NB4 (cell line): ENCODE measurements around the gene CCT3.
A peak's percentile ranks its signal among the peaks of the same experiment; 100 is the strongest.

ENCODE experiments used
- DNase-seq: peaks from one replicate; pipeline ENCODE4 v3.0.0; 2010; ENCODE audit warnings: low read depth
- H3K4me3 ChIP-seq: one replicate; pipeline ENCODE4 v1.5.1; 2011; ENCODE audit warnings: mild to moderate bottlenecking, low read depth, low read length, moderate library complexity
- CTCF ChIP-seq: IDR thresholded peaks from one replicate; pipeline ENCODE4 v1.5.1; 2012; ENCODE audit warnings: low read depth, low read length
- MAX ChIP-seq: IDR thresholded peaks from 2 replicates; pipeline ENCODE4 v1.6.1; 2011; ENCODE audit warnings: low read depth, low read length
- MYC ChIP-seq: IDR thresholded peaks from 2 replicates; pipeline ENCODE4 v1.6.1; 2011; ENCODE audit warnings: low read depth, low read length
- POLR2A ChIP-seq: IDR thresholded peaks from 2 replicates; pipeline ENCODE4 v1.6.1; 2011; ENCODE audit warnings: mild to moderate bottlenecking; ENCODE audit not compliant: insufficient read length; ENCODE audit errors: extremely low read depth

CCT3 gene

DNA sequence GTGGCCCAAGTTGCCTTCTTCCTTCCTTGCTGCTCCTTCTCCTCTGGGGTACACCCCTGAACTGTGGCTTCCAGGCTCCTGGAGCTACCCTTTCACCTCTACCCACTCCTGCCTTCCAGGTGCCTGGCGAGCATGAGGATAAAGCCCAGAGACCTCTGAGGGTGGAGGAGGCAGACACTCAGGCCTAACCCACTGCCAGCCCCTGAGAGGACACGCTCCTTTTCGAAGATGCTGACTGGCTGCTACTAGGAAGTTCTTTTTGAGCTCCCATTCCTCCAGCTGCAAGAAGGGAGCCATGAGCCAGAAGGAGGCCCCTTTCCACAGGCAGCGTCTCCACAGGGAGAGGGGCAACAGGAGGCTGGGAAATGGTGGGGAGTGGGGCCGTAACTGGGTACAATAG is 46.6 kb upstream of the CCT3 start:
- no peak overlapping the region for H3K4me3 ChIP-seq
- DNase-seq, result no peak
- no peak for TF ChIP-seq MYC
- no peak for TF ChIP-seq POLR2A
- no peak for TF ChIP-seq MAX
- no peak for TF ChIP-seq CTCF

- peak; percentile 74 for DNase-seq
- TF ChIP-seq CTCF (no peak), POLR2A (no peak), MAX (no peak), MYC (no peak)
- no peak overlapping the region for H3K4me3 ChIP-seq
Measured at GRCh38 chr1:156384007-156384406, 45.9 kb upstream of the CCT3 start.

- TF ChIP-seq MYC (no peak), CTCF (peak; percentile 87)
- DNase-seq, result peak; percentile 71
- no peak overlapping the region for H3K4me3 ChIP-seq
Measured at GRCh38 chr1:156383023-156383422, 44.9 kb upstream of the CCT3 start.

GRCh38 chr1:156382561-156382960 is 44.5 kb upstream of the CCT3 start:
- no peak overlapping the region for H3K4me3 ChIP-seq
- TF ChIP-seq POLR2A (no peak), CTCF (no peak), MAX (no peak), MYC (no peak)
- DNase-seq, result no peak

GRCh38 chr1:156379420-156380165 is 41.5 kb upstream of the CCT3 start:
- DNase-seq, result no peak
- TF ChIP-seq POLR2A (no peak), MYC (no peak), CTCF (no peak), MAX (no peak)
- no peak overlapping the region for H3K4me3 ChIP-seq

DNA sequence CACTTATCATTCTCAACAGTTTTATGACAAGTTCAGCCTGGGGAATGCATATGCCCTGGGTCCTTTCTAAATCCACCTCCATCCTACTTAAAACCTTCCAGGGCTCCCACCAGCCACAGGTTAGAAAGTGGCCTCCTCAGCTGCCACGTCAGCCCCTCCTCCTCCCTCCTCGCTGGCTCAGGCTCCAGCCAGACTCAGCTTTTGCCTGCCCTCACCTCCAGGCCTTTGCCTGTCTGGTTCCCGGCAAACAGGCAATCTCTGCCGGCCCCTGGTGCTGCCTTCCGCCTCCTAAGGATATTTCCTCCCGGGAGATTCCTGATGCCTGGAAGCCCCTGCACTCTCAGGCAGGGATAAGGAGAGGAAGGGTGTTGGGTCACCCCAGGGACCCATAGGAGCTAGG is 40.5 kb upstream of the CCT3 start:
- no peak overlapping the region for H3K4me3 ChIP-seq
- DNase-seq, result no peak
- TF ChIP-seq MYC, result no peak
- TF ChIP-seq MAX, result no peak
- TF ChIP-seq POLR2A, result no peak
- no peak for TF ChIP-seq CTCF
